Activated T-helper 17 cell treated with anti-CD3 and anti-CD28 coated beads, Interleukin-2, amount 50 U/mL, for 72 hours (primary cell): ENCODE results near the gene KATNB1. TPM values are rescaled to one million over a fixed set of nuclear protein-coding genes. Genes with fewer than 3 reads are reported as not detected.

Experiments
- ATAC-seq: fragments of 150-1000 bp; cut with Tn5 transposase; replicated peaks from 2 replicates; pipeline ENCODE4 v1.10.0; 2021; ENCODE audit warnings: mild to moderate bottlenecking, moderate library complexity
- H3K27ac Mint-ChIP-seq: one replicate; pipeline ENCODE4 v1.8.0; 2022; ENCODE audit warnings: mixed read lengths
- H3K27me3 Mint-ChIP-seq: one replicate; pipeline ENCODE4 v1.8.0; 2022; ENCODE audit warnings: mixed read lengths
- H3K36me3 Mint-ChIP-seq: one replicate; pipeline ENCODE4 v1.8.0; 2022; ENCODE audit warnings: low read depth, mild to moderate bottlenecking, mixed read lengths
- H3K4me1 Mint-ChIP-seq: one replicate; pipeline ENCODE4 v1.8.0; 2022; ENCODE audit warnings: mixed read lengths
- H3K4me3 Mint-ChIP-seq: one replicate; pipeline ENCODE4 v1.8.0; 2022; ENCODE audit warnings: mild to moderate bottlenecking, mixed read lengths
- H3K9me3 Mint-ChIP-seq: one replicate; pipeline ENCODE4 v1.8.0; 2022; ENCODE audit warnings: mixed read lengths
- total RNA-seq, 2 donors: library from RNA; stranded (reverse); gene quantifications; one replicate each; pipeline ENCODE4 v1.2.3, GENCODE V29; 2022

KATNB1 gene
- total RNA-seq, 2 donors from 2014 or later: 20.0 to 37.5 TPM

- no peaks in the 10 kb centered on the region for H3K36me3 Mint-ChIP-seq
- H3K9me3 Mint-ChIP-seq: no peaks in the 10 kb centered on the region
- H3K27ac Mint-ChIP-seq: no peak overlapping the region
- no peak for ATAC-seq
- peaks cover 5% of the 10 kb centered on the region for H3K27me3 Mint-ChIP-seq
- no peak overlapping the region for H3K4me3 Mint-ChIP-seq
- H3K4me1 Mint-ChIP-seq: peaks cover 6% of the 10 kb centered on the region
Observed at GRCh38 chr16:57697896-57698537, 37.6 kb upstream of the KATNB1 start.

GRCh38 chr16:57698812-57699405, 36.7 kb upstream of the KATNB1 start:
- H3K36me3 Mint-ChIP-seq: no peaks in the 10 kb centered on the region
- peaks cover 6% of the 10 kb centered on the region for H3K4me1 Mint-ChIP-seq
- no peak overlapping the region for H3K4me3 Mint-ChIP-seq
- ATAC-seq: no peak
- H3K9me3 Mint-ChIP-seq: no peaks in the 10 kb centered on the region
- no peak overlapping the region for H3K27ac Mint-ChIP-seq
- H3K27me3 Mint-ChIP-seq: peaks cover 5% of the 10 kb centered on the region

- Mint-ChIP-seq H3K36me3 (no peaks in the 10 kb centered on the region), H3K4me3 (no peak overlapping the region), H3K9me3 (no peaks in the 10 kb centered on the region), H3K4me1 (peaks cover 6% of the 10 kb centered on the region), H3K27me3 (peaks cover 5% of the 10 kb centered on the region), H3K27ac (no peak overlapping the region)
- ATAC-seq: no peak
Observed at GRCh38 chr16:57699481-57699880, 36.1 kb upstream of the KATNB1 start.

GRCh38 chr16:57699899-57700298, 35.7 kb upstream of the KATNB1 start:
- no peak for ATAC-seq
- H3K9me3 Mint-ChIP-seq: no peaks in the 10 kb centered on the region
- H3K4me1 Mint-ChIP-seq: peaks cover 2% of the 10 kb centered on the region
- H3K36me3 Mint-ChIP-seq: no peaks in the 10 kb centered on the region
- H3K4me3 Mint-ChIP-seq: no peak overlapping the region
- no peak overlapping the region for H3K27ac Mint-ChIP-seq
- peaks cover 1% of the 10 kb centered on the region for H3K27me3 Mint-ChIP-seq

GRCh38 chr16:57700781-57701551, 34.6 kb upstream of the KATNB1 start:
- Mint-ChIP-seq H3K4me1 (no peaks in the 10 kb centered on the region), H3K27me3 (no peaks in the 10 kb centered on the region), H3K36me3 (no peaks in the 10 kb centered on the region), H3K27ac (no peak overlapping the region), H3K4me3 (no peak overlapping the region), H3K9me3 (no peaks in the 10 kb centered on the region)
- no peak for ATAC-seq

GRCh38 chr16:57701759-57702371, 33.7 kb upstream of the KATNB1 start:
- Mint-ChIP-seq H3K4me1 (no peaks in the 10 kb centered on the region), H3K36me3 (no peaks in the 10 kb centered on the region), H3K4me3 (no peak overlapping the region), H3K27me3 (peaks cover 3% of the 10 kb centered on the region), H3K27ac (no peak overlapping the region), H3K9me3 (no peaks in the 10 kb centered on the region)
- no peak for ATAC-seq

- no peak for ATAC-seq
- Mint-ChIP-seq H3K9me3 (no peaks in the 10 kb centered on the region), H3K27me3 (peaks cover 12% of the 10 kb centered on the region), H3K4me3 (no peak overlapping the region), H3K4me1 (no peaks in the 10 kb centered on the region), H3K36me3 (no peaks in the 10 kb centered on the region), H3K27ac (no peak overlapping the region)
Observed at GRCh38 chr16:57703416-57704010, 32.1 kb upstream of the KATNB1 start.

- no peak for ATAC-seq
- Mint-ChIP-seq H3K4me3 (no peak overlapping the region), H3K9me3 (no peaks in the 10 kb centered on the region), H3K27ac (no peak overlapping the region), H3K4me1 (no peaks in the 10 kb centered on the region), H3K27me3 (peaks cover 12% of the 10 kb centered on the region), H3K36me3 (no peaks in the 10 kb centered on the region)
Observed at GRCh38 chr16:57704011-57704904, 31.3 kb upstream of the KATNB1 start.

- Mint-ChIP-seq H3K9me3 (no peaks in the 10 kb centered on the region), H3K4me1 (no peaks in the 10 kb centered on the region), H3K4me3 (no peak overlapping the region), H3K27ac (no peak overlapping the region), H3K36me3 (no peaks in the 10 kb centered on the region), H3K27me3 (peaks cover 12% of the 10 kb centered on the region)
- no peak for ATAC-seq
Observed at GRCh38 chr16:57704905-57705852, 30.4 kb upstream of the KATNB1 start.

GRCh38 chr16:57706717-57707116, 28.9 kb upstream of the KATNB1 start:
- Mint-ChIP-seq H3K27me3 (peaks cover 15% of the 10 kb centered on the region), H3K27ac (peak overlapping the region; percentile 2), H3K4me3 (no peak overlapping the region), H3K9me3 (no peaks in the 10 kb centered on the region), H3K36me3 (no peaks in the 10 kb centered on the region), H3K4me1 (no peaks in the 10 kb centered on the region)
- no peak for ATAC-seq

GRCh38 chr16:57707331-57707730, 28.2 kb upstream of the KATNB1 start:
- Mint-ChIP-seq H3K4me3 (no peak overlapping the region), H3K27me3 (peaks cover 15% of the 10 kb centered on the region), H3K9me3 (no peaks in the 10 kb centered on the region), H3K36me3 (no peaks in the 10 kb centered on the region), H3K4me1 (no peaks in the 10 kb centered on the region), H3K27ac (no peak overlapping the region)
- no peak for ATAC-seq

GRCh38 chr16:57708168-57708567, 27.4 kb upstream of the KATNB1 start:
- Mint-ChIP-seq H3K27ac (no peak overlapping the region), H3K9me3 (no peaks in the 10 kb centered on the region), H3K27me3 (peaks cover 15% of the 10 kb centered on the region), H3K4me3 (no peak overlapping the region), H3K4me1 (no peaks in the 10 kb centered on the region), H3K36me3 (no peaks in the 10 kb centered on the region)
- ATAC-seq: peak; percentile 43

GRCh38 chr16:57709663-57710062, 25.9 kb upstream of the KATNB1 start:
- no peaks in the 10 kb centered on the region for H3K9me3 Mint-ChIP-seq
- ATAC-seq: no peak
- no peaks in the 10 kb centered on the region for H3K4me1 Mint-ChIP-seq
- no peak overlapping the region for H3K27ac Mint-ChIP-seq
- no peak overlapping the region for H3K4me3 Mint-ChIP-seq
- peaks cover 15% of the 10 kb centered on the region for H3K27me3 Mint-ChIP-seq
- H3K36me3 Mint-ChIP-seq: no peaks in the 10 kb centered on the region
